ENCODE results near the gene NEDD4L.

DNA sequence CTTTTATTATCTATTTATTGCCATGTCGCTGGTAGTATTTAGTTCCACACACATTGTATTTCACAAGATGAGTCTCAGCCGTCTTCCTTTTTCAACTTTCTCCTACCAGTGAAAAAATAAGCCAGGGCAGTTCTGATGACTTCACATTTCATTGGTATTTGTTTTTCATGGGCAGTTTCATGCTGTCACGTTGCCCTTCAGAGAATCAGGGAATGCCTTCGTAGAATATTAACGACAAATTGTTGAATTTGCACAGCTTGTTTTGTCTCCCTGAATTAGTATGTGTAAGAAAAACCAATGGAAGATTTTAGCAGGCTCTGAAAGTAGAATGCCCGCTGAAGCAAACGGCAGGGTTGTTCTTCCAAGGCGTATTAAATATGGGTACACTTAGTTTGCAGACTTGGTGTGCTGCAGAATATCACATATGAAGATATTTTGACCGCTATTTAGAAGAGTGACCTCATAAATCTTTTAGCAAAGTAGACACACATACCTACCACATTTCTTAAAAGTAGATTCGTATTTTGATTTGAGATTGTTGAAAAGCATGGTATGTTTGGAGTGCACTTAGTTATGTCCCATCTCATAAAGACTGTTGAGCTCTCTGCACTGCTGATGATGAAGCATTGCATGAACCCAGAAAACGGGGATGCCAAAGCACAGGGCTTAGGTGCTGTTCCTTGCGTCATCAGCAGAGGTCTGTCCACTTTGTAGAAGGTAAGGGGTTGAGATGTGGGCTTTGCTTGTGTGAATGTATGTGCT lies 2.9 kb downstream of the NEDD4L start:
- TF ChIP-seq, protein P1, sequence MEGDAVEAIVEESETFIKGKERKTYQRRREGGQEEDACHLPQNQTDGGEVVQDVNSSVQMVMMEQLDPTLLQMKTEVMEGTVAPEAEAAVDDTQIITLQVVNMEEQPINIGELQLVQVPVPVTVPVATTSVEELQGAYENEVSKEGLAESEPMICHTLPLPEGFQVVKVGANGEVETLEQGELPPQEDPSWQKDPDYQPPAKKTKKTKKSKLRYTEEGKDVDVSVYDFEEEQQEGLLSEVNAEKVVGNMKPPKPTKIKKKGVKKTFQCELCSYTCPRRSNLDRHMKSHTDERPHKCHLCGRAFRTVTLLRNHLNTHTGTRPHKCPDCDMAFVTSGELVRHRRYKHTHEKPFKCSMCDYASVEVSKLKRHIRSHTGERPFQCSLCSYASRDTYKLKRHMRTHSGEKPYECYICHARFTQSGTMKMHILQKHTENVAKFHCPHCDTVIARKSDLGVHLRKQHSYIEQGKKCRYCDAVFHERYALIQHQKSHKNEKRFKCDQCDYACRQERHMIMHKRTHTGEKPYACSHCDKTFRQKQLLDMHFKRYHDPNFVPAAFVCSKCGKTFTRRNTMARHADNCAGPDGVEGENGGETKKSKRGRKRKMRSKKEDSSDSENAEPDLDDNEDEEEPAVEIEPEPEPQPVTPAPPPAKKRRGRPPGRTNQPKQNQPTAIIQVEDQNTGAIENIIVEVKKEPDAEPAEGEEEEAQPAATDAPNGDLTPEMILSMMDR (optimal IDR thresholded peaks at IDR 0.05 in 1 of 3, IDR thresholded peaks at IDR 0.05 in 1 of 3, conservative IDR thresholded peaks at IDR 0.05 in 1 of 3; ENCODE audit: extremely low read depth in 1 of 3, insufficient read depth in 2 of 3, low read length in 3 of 3) = no peak
- TF ChIP-seq EZH2 (IDR thresholded peaks at IDR 0.05; ENCODE audit: low read length) = no peak

All from keratinocyte (primary cell).